Transverse colon (tissue), 4 donors: ENCODE results near the gene ELFN1. TPM values are rescaled to one million over a fixed set of nuclear protein-coding genes. Genes with fewer than 3 reads are reported as not detected.

Source experiments
- DNase-seq: peaks from one replicate; pipeline ENCODE4 v3.0.0-alpha.2; 2019
- H3K27ac ChIP-seq, 4 donors: fragments of 200-600 bp; sonication (generic); 2 replicates each; pipeline ENCODE4 v1.5.1; 2016 to 2018; ENCODE audit warnings: inconsistent platforms in 4 of 4
- H3K27me3 ChIP-seq: fragments of 200-600 bp; sonication (generic); 2 replicates; pipeline ENCODE4 v1.5.1; 2017; ENCODE audit warnings: inconsistent platforms
- H3K36me3 ChIP-seq, 4 donors: fragments of 200-600 bp; sonication (generic); 2 replicates each; pipeline ENCODE4 v1.5.1; 2017 to 2019; ENCODE audit warnings: inconsistent platforms in 4 of 4
- H3K4me1 ChIP-seq, 4 donors: fragments of 200-600 bp; sonication (generic); 2 replicates each; pipeline ENCODE4 v1.5.1; 2017 to 2020; ENCODE audit warnings: inconsistent platforms in 4 of 4
- H3K4me3 ChIP-seq, 4 donors: fragments of 200-600 bp; sonication (generic); 1 replicate in 1 of 4; 2 replicates in 3 of 4; pipeline versions ENCODE4 v1.5.1 to v1.6.1; 2017 to 2019; ENCODE audit warnings: inconsistent platforms in 4 of 4
- H3K9me3 ChIP-seq, 2 donors: fragments of 200-600 bp; sonication (generic); 2 replicates each; pipeline ENCODE4 v1.5.1; 2017 to 2019; ENCODE audit warnings: inconsistent platforms in 2 of 2
- CTCF ChIP-seq, 5 experiments: fragments of 200-600 bp in 3 of 5; fragments of 450-650 bp in 2 of 5; sonication (generic) in 3 of 5; IDR thresholded peaks; 1 replicate in 2 of 5; 2 replicates in 3 of 5; pipeline ENCODE4 v1.5.1; 2016 to 2017; ENCODE audit warnings: antibody characterized with exemption in 5 of 5, inconsistent platforms in 3 of 5, mild to moderate bottlenecking in 2 of 5, moderate library complexity in 1 of 5
- EP300 ChIP-seq: sonication (generic); formaldehyde crosslinking; IDR thresholded peaks from one replicate; pipeline ENCODE4 v1.6.1; 2017; ENCODE audit warnings: antibody characterized with exemption, low read depth
- POLR2A ChIP-seq: fragments of 450-650 bp; IDR thresholded peaks from one replicate; pipeline ENCODE4 v1.6.1; 2016; ENCODE audit warnings: antibody characterized with exemption, mild to moderate bottlenecking, moderate library complexity
- POLR2AphosphoS5 ChIP-seq, 3 donors: sonication (generic); formaldehyde crosslinking; IDR thresholded peaks; one replicate each; pipeline ENCODE4 v1.6.1; 2016; ENCODE audit warnings: antibody characterized with exemption in 3 of 3
- WGBS, 2 donors: methylation state at CpG; one replicate each; pipeline ENCODE4 v1.1.5; 2018; ENCODE audit warnings: low coverage in 1 of 2; 5-methylcytosine and 5-hydroxymethylcytosine counted together
- in situ Hi-C, 4 donors: fragments of 200-750 bp; cut with MboI; loops; one replicate each; pipeline versions ENCODE4 v1.15.0 to v1.15.1; 2017; ENCODE audit warnings: low sequenced_read_pairs in 3 of 4, low pct_ligation_motif_present in 1 of 4, low pct_unique_long_range_greater_than_20kb in 1 of 4
- intact Hi-C: fragments of 100-400 bp; cut with DNase I; formaldehyde crosslinking; loops from one replicate; pipeline ENCODE4 v1.15.1; 2023; ENCODE audit warnings: low total_unique reads
- total RNA-seq, 4 donors: library from RNA; depleted of rRNA; stranded (reverse); fragments of >200 nt; gene quantifications; one replicate each; pipeline ENCODE4 v1.1.0, GENCODE V29; 2016

The ELFN1 gene
- total RNA-seq, 4 donors from 2014 or later = 0.14 to 0.60 (median 0.32) TPM; not detected in 1

DNA sequence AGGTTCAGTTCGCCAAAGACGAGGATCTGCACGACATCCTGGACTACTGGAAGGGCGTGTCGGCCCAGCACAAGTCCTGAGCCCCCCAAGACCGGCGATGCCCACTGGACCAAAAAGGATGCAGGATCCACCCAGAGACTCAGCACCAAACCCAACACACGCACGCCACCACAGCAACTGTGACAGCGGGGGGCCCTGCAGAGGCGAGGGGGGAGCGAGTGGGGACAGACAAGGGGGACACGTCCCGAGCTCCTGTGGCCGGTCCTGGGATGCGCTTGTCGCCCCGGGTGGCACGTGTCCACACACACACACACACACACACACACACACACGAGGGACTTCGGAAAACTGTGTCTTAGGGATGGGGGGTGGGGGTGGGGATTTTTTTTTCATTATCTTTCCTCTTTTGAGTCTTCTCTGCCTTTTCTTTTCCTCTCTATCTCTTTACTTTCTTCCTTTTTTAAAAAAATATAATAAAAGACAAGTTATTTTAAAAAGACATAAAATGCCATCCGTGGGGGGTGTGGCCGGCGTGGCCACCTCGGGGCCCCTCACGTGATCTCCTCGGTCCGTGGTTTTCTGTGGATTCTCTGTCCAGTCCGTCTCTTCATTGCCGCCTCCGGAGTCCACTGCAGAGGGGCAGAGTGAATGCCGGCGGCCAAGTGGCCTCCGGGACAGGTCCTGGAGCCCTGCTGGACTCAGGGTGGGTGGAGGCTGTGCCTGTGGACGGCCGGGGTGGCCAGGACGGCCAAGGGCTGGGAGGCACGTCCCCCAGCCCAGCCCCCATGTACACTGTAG is 77.1 kb downstream of the ELFN1 start:
- DNase-seq = no peak
- H3K4me1 ChIP-seq = peaks cover 0 to 11% (median 8%) of the 10 kb centered on the region in 4 donors
- H3K9me3 ChIP-seq = no peaks in the 10 kb centered on the region
- in situ Hi-C loops (no loop called here), intact Hi-C loops (no loop called here)
- no peak overlapping the region for H3K27ac ChIP-seq
- TF ChIP-seq EP300 (no peak), POLR2AphosphoS5 (IDR thresholded peaks at IDR 0.05) (no peak), CTCF (IDR thresholded peaks at IDR 0.05) (no peak), POLR2A (no peak)
- H3K36me3 ChIP-seq = no peaks in the 10 kb centered on the region
- peaks cover 31% of the 10 kb centered on the region for H3K27me3 ChIP-seq
- 66 to 83% methylated on average over 14 to 35 of the region's 38 CpGs for WGBS, 2 donors
- H3K4me3 ChIP-seq = no peak overlapping the region

- Histone ChIP-seq H3K4me3 (no peak overlapping the region), H3K4me1 (peaks cover 0 to under 1% (median 0%) of the 10 kb centered on the region in 4 donors), H3K9me3 (no peaks in the 10 kb centered on the region), H3K27me3 (peaks cover 31% of the 10 kb centered on the region), H3K27ac (no peak overlapping the region), H3K36me3 (no peaks in the 10 kb centered on the region)
- no peak for TF ChIP-seq POLR2A
- no peak for TF ChIP-seq CTCF (IDR thresholded peaks at IDR 0.05)
- no peak for TF ChIP-seq EP300
- TF ChIP-seq POLR2AphosphoS5 (IDR thresholded peaks at IDR 0.05) = no peak
- in situ Hi-C loops (no loop called here), intact Hi-C loops (no loop called here)
- 49% methylated on average over 32 of the region's 32 CpGs; no CpG with 5 or more reads in 1 of the 2 donors for WGBS, 2 donors
- DNase-seq = no peak
Observed at GRCh38 chr7:1748076-1748838, 78.2 kb downstream of the ELFN1 start.

DNA sequence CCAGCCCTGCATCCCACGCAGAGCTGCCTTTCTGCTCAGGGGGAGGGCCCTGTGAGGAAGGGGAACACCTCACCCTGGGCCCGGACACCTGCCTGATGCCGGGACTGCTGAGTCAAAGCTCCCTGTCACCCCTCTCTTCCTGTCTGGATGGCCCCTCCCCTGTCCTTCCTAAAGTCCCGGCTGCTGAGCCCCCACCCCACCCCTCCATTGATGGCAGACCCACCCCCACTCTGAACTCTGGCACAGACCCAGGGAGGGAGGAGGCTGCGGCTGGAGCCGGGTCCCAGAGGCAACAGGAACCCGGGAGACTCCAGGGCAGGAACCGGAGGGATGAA is 78.7 kb downstream of the ELFN1 start:
- Histone ChIP-seq H3K27ac (no peak overlapping the region), H3K4me1 (no peaks in the 10 kb centered on the region), H3K9me3 (no peaks in the 10 kb centered on the region), H3K4me3 (no peak overlapping the region), H3K27me3 (peaks cover 31% of the 10 kb centered on the region), H3K36me3 (no peaks in the 10 kb centered on the region)
- intact Hi-C loops (no loop called here), in situ Hi-C loops (no loop called here)
- TF ChIP-seq POLR2AphosphoS5 (IDR thresholded peaks at IDR 0.05) (no peak), POLR2A (no peak), CTCF (IDR thresholded peaks at IDR 0.05) (no peak), EP300 (no peak)
- no peak for DNase-seq
- 26% methylated on average over 8 of the region's 8 CpGs; no CpG with 5 or more reads in 1 of the 2 donors for WGBS, 2 donors

DNA sequence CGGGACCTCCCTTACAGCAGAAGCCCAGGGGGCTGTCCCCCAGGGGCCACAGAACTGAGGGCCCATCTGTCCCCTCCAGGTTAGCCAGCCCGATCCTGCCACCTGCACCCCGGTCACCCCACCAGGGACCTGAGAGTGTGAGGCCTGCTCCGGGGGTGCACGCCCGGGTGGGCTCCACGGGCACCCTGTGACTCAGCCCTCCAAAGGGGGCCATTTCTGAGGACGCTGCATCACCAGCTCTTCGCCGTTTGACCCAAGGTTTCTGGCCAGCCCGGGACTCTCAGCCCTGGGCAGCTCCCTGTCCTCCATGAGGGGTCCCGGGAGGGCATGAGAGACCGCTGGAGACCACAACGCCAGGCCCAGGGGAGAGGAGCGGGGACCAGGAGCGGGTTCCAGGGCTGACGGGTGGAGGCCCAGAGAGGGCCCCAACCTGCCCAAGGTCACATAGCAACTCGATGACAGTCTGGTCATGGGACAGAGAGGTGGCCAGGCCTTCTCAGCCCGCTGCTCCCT is 79.3 kb downstream of the ELFN1 start:
- intact Hi-C loops = no loop called here
- peaks cover 31% of the 10 kb centered on the region for H3K27me3 ChIP-seq
- no peaks in the 10 kb centered on the region for H3K4me1 ChIP-seq
- H3K4me3 ChIP-seq = no peak overlapping the region
- no peak overlapping the region for H3K27ac ChIP-seq
- no peaks in the 10 kb centered on the region for H3K9me3 ChIP-seq
- H3K36me3 ChIP-seq = no peaks in the 10 kb centered on the region
- in situ Hi-C loops = no loop called here
- no peak for DNase-seq
- no peak for TF ChIP-seq POLR2A
- no peak for TF ChIP-seq EP300
- no peak for TF ChIP-seq CTCF (IDR thresholded peaks at IDR 0.05)
- no peak for TF ChIP-seq POLR2AphosphoS5 (IDR thresholded peaks at IDR 0.05)
- WGBS, 2 donors = 68% methylated on average over 8 of the region's 19 CpGs; no CpG with 5 or more reads in 1 of the 2 donors
